ENCODE measurements around the gene WDR7.

The WDR7 gene

GRCh38 chr18:57026316-57026715 lies 375.2 kb downstream of the WDR7 start:
- Histone ChIP-seq H3K9ac (ENCODE audit: low read length) (no peak overlapping the region), H3K36me3 (ENCODE audit: insufficient read depth, low read length) (peaks cover 18% of the 10 kb centered on the region), H3K27ac (ENCODE audit: low read depth, low read length) (no peak overlapping the region), H3K9me3 (ENCODE audit: low read length) (no peaks in the 10 kb centered on the region), H3K27me3 (ENCODE audit: control insufficient read depth in 1 of 2, insufficient read depth in 2 of 2, low read length in 2 of 2) (no peaks in the 10 kb centered on the region), H3K4me1 (ENCODE audit: insufficient read depth, low read length) (no peaks in the 10 kb centered on the region), H3K4me3 (ENCODE audit: low read depth in 1 of 2, low read length in 2 of 2) (no peak overlapping the region)

- no peaks in the 10 kb centered on the region for H3K4me1 ChIP-seq (ENCODE audit: insufficient read depth, low read length)
- H3K4me3 ChIP-seq (ENCODE audit: low read depth in 1 of 2, low read length in 2 of 2), result no peak overlapping the region
- no peaks in the 10 kb centered on the region for H3K27me3 ChIP-seq (ENCODE audit: control insufficient read depth in 1 of 2, insufficient read depth in 2 of 2, low read length in 2 of 2)
- H3K36me3 ChIP-seq (ENCODE audit: insufficient read depth, low read length), result peaks cover 18% of the 10 kb centered on the region
- no peaks in the 10 kb centered on the region for H3K9me3 ChIP-seq (ENCODE audit: low read length)
- no peak overlapping the region for H3K9ac ChIP-seq (ENCODE audit: low read length)
- H3K27ac ChIP-seq (ENCODE audit: low read depth, low read length), result no peak overlapping the region
Observed at GRCh38 chr18:57027190-57027708, 376.1 kb downstream of the WDR7 start.

GRCh38 chr18:57029761-57030160 lies 378.6 kb downstream of the WDR7 start:
- Histone ChIP-seq H3K4me1 (ENCODE audit: insufficient read depth, low read length) (no peaks in the 10 kb centered on the region), H3K27me3 (ENCODE audit: control insufficient read depth in 1 of 2, insufficient read depth in 2 of 2, low read length in 2 of 2) (no peaks in the 10 kb centered on the region), H3K4me3 (ENCODE audit: low read depth in 1 of 2, low read length in 2 of 2) (no peak overlapping the region), H3K27ac (ENCODE audit: low read depth, low read length) (no peak overlapping the region), H3K9ac (ENCODE audit: low read length) (no peak overlapping the region), H3K36me3 (ENCODE audit: insufficient read depth, low read length) (peaks cover 18% of the 10 kb centered on the region), H3K9me3 (ENCODE audit: low read length) (no peaks in the 10 kb centered on the region)

GRCh38 chr18:57030417-57030816 lies 379.3 kb downstream of the WDR7 start:
- Histone ChIP-seq H3K36me3 (ENCODE audit: insufficient read depth, low read length) (peaks cover 18% of the 10 kb centered on the region), H3K27me3 (ENCODE audit: control insufficient read depth in 1 of 2, insufficient read depth in 2 of 2, low read length in 2 of 2) (no peaks in the 10 kb centered on the region), H3K4me3 (ENCODE audit: low read depth in 1 of 2, low read length in 2 of 2) (no peak overlapping the region), H3K27ac (ENCODE audit: low read depth, low read length) (no peak overlapping the region), H3K9me3 (ENCODE audit: low read length) (no peaks in the 10 kb centered on the region), H3K4me1 (ENCODE audit: insufficient read depth, low read length) (no peaks in the 10 kb centered on the region), H3K9ac (ENCODE audit: low read length) (no peak overlapping the region)

- Histone ChIP-seq H3K9me3 (ENCODE audit: low read length) (no peaks in the 10 kb centered on the region), H3K27me3 (ENCODE audit: control insufficient read depth in 1 of 2, insufficient read depth in 2 of 2, low read length in 2 of 2) (no peaks in the 10 kb centered on the region), H3K27ac (ENCODE audit: low read depth, low read length) (no peak overlapping the region), H3K9ac (ENCODE audit: low read length) (no peak overlapping the region), H3K4me3 (ENCODE audit: low read depth in 1 of 2, low read length in 2 of 2) (no peak overlapping the region), H3K4me1 (ENCODE audit: insufficient read depth, low read length) (no peaks in the 10 kb centered on the region), H3K36me3 (ENCODE audit: insufficient read depth, low read length) (no peaks in the 10 kb centered on the region)
Observed at GRCh38 chr18:57035590-57035989, 384.4 kb downstream of the WDR7 start.

- Histone ChIP-seq H3K27ac (ENCODE audit: low read depth, low read length) (no peak overlapping the region), H3K9me3 (ENCODE audit: low read length) (no peaks in the 10 kb centered on the region), H3K4me1 (ENCODE audit: insufficient read depth, low read length) (no peaks in the 10 kb centered on the region), H3K36me3 (ENCODE audit: insufficient read depth, low read length) (no peaks in the 10 kb centered on the region), H3K4me3 (ENCODE audit: low read depth in 1 of 2, low read length in 2 of 2) (no peak overlapping the region), H3K9ac (ENCODE audit: low read length) (no peak overlapping the region), H3K27me3 (ENCODE audit: control insufficient read depth in 1 of 2, insufficient read depth in 2 of 2, low read length in 2 of 2) (no peaks in the 10 kb centered on the region)
Observed at GRCh38 chr18:57038395-57038794, 387.2 kb downstream of the WDR7 start.

- no peak overlapping the region for H3K9ac ChIP-seq (ENCODE audit: low read length)
- no peaks in the 10 kb centered on the region for H3K27me3 ChIP-seq (ENCODE audit: control insufficient read depth in 1 of 2, insufficient read depth in 2 of 2, low read length in 2 of 2)
- H3K4me1 ChIP-seq (ENCODE audit: insufficient read depth, low read length), result no peaks in the 10 kb centered on the region
- H3K36me3 ChIP-seq (ENCODE audit: insufficient read depth, low read length), result no peaks in the 10 kb centered on the region
- no peak overlapping the region for H3K4me3 ChIP-seq (ENCODE audit: low read depth in 1 of 2, low read length in 2 of 2)
- H3K27ac ChIP-seq (ENCODE audit: low read depth, low read length), result no peak overlapping the region
- no peaks in the 10 kb centered on the region for H3K9me3 ChIP-seq (ENCODE audit: low read length)
Observed at GRCh38 chr18:57040175-57040574, 389.0 kb downstream of the WDR7 start.

GRCh38 chr18:57043241-57043640 lies 392.1 kb downstream of the WDR7 start:
- Histone ChIP-seq H3K4me3 (ENCODE audit: low read depth in 1 of 2, low read length in 2 of 2) (no peak overlapping the region), H3K9ac (ENCODE audit: low read length) (no peak overlapping the region), H3K27ac (ENCODE audit: low read depth, low read length) (no peak overlapping the region), H3K27me3 (ENCODE audit: control insufficient read depth in 1 of 2, insufficient read depth in 2 of 2, low read length in 2 of 2) (no peaks in the 10 kb centered on the region), H3K9me3 (ENCODE audit: low read length) (no peaks in the 10 kb centered on the region), H3K36me3 (ENCODE audit: insufficient read depth, low read length) (no peaks in the 10 kb centered on the region), H3K4me1 (ENCODE audit: insufficient read depth, low read length) (no peaks in the 10 kb centered on the region)

GRCh38 chr18:57048351-57048750 lies 397.2 kb downstream of the WDR7 start:
- H3K27ac ChIP-seq (ENCODE audit: low read depth, low read length), result no peak overlapping the region
- no peak overlapping the region for H3K9ac ChIP-seq (ENCODE audit: low read length)
- H3K4me3 ChIP-seq (ENCODE audit: low read depth in 1 of 2, low read length in 2 of 2), result no peak overlapping the region
- H3K4me1 ChIP-seq (ENCODE audit: insufficient read depth, low read length), result no peaks in the 10 kb centered on the region
- no peaks in the 10 kb centered on the region for H3K36me3 ChIP-seq (ENCODE audit: insufficient read depth, low read length)
- H3K27me3 ChIP-seq (ENCODE audit: control insufficient read depth in 1 of 2, insufficient read depth in 2 of 2, low read length in 2 of 2), result no peaks in the 10 kb centered on the region
- H3K9me3 ChIP-seq (ENCODE audit: low read length), result no peaks in the 10 kb centered on the region

- no peak overlapping the region for H3K27ac ChIP-seq (ENCODE audit: low read depth, low read length)
- no peak overlapping the region for H3K4me3 ChIP-seq (ENCODE audit: low read depth in 1 of 2, low read length in 2 of 2)
- no peak overlapping the region for H3K9ac ChIP-seq (ENCODE audit: low read length)
- H3K9me3 ChIP-seq (ENCODE audit: low read length), result no peaks in the 10 kb centered on the region
- H3K4me1 ChIP-seq (ENCODE audit: insufficient read depth, low read length), result no peaks in the 10 kb centered on the region
- no peaks in the 10 kb centered on the region for H3K27me3 ChIP-seq (ENCODE audit: control insufficient read depth in 1 of 2, insufficient read depth in 2 of 2, low read length in 2 of 2)
- H3K36me3 ChIP-seq (ENCODE audit: insufficient read depth, low read length), result no peaks in the 10 kb centered on the region
Observed at GRCh38 chr18:57048859-57049258, 397.7 kb downstream of the WDR7 start.

GRCh38 chr18:57050310-57050949 lies 399.3 kb downstream of the WDR7 start:
- no peaks in the 10 kb centered on the region for H3K4me1 ChIP-seq (ENCODE audit: insufficient read depth, low read length)
- no peaks in the 10 kb centered on the region for H3K27me3 ChIP-seq (ENCODE audit: control insufficient read depth in 1 of 2, insufficient read depth in 2 of 2, low read length in 2 of 2)
- no peak overlapping the region for H3K27ac ChIP-seq (ENCODE audit: low read depth, low read length)
- H3K9ac ChIP-seq (ENCODE audit: low read length), result no peak overlapping the region
- no peak overlapping the region for H3K4me3 ChIP-seq (ENCODE audit: low read depth in 1 of 2, low read length in 2 of 2)
- H3K9me3 ChIP-seq (ENCODE audit: low read length), result no peaks in the 10 kb centered on the region
- H3K36me3 ChIP-seq (ENCODE audit: insufficient read depth, low read length), result no peaks in the 10 kb centered on the region

GRCh38 chr18:57051021-57051656 lies 400.0 kb downstream of the WDR7 start:
- Histone ChIP-seq H3K27ac (ENCODE audit: low read depth, low read length) (no peak overlapping the region), H3K36me3 (ENCODE audit: insufficient read depth, low read length) (no peaks in the 10 kb centered on the region), H3K27me3 (ENCODE audit: control insufficient read depth in 1 of 2, insufficient read depth in 2 of 2, low read length in 2 of 2) (no peaks in the 10 kb centered on the region), H3K9me3 (ENCODE audit: low read length) (no peaks in the 10 kb centered on the region), H3K4me3 (ENCODE audit: low read depth in 1 of 2, low read length in 2 of 2) (no peak overlapping the region), H3K4me1 (ENCODE audit: insufficient read depth, low read length) (no peaks in the 10 kb centered on the region), H3K9ac (ENCODE audit: low read length) (no peak overlapping the region)

All from muscle layer of colon (tissue), 2 donors.